Activated CD4-positive, alpha-beta T cell treated with anti-CD3 and anti-CD28 coated beads, Interleukin-2, Interleukin-6, amounts not matched to agents 100 ng/mL and 50 ng/mL, durations not matched to agents 16 hours and 8 hours (primary cell): ENCODE data around the gene SRGAP3.
"Not testable (repeated sequence)": the region's sequence is repeated elsewhere in the genome, so short reads cannot be mapped to it uniquely, and the experiment has no call there.

Experiments
- DNase-seq: peaks from one replicate; pipeline ENCODE4 v3.0.0-alpha.2; 2020

Gene SRGAP3

GRCh38 chr3:9108876-9109567 lies 140.4 kb downstream of the SRGAP3 start:
- no peak for DNase-seq

- DNase-seq, result no peak
Measured at GRCh38 chr3:9107738-9108137, 141.7 kb downstream of the SRGAP3 start.

GRCh38 chr3:9105421-9105820 lies 144.0 kb downstream of the SRGAP3 start:
- DNase-seq, result no peak

- no peak for DNase-seq
Measured at GRCh38 chr3:9104121-9104520, 145.3 kb downstream of the SRGAP3 start.

GRCh38 chr3:9102240-9102981 lies 147.0 kb downstream of the SRGAP3 start:
- DNase-seq, result no peak

GRCh38 chr3:9101286-9101685 lies 148.2 kb downstream of the SRGAP3 start:
- DNase-seq, result no peak

- no peak for DNase-seq
Measured at GRCh38 chr3:9100513-9100894, 148.9 kb downstream of the SRGAP3 start.

- no peak for DNase-seq
Measured at GRCh38 chr3:9099702-9100512, 149.5 kb downstream of the SRGAP3 start.

- no peak for DNase-seq
Measured at GRCh38 chr3:9098716-9099675, 150.4 kb downstream of the SRGAP3 start.

- DNase-seq, result no peak
Measured at GRCh38 chr3:9097495-9097894, 152.0 kb downstream of the SRGAP3 start.

- no peak for DNase-seq
Measured at GRCh38 chr3:9091486-9092235, 157.8 kb downstream of the SRGAP3 start.

- no peak for DNase-seq
Measured at GRCh38 chr3:9088441-9089353, 160.7 kb downstream of the SRGAP3 start.

- no peak for DNase-seq
Measured at GRCh38 chr3:9087831-9088413, 161.5 kb downstream of the SRGAP3 start.

- DNase-seq, result not testable (repeated sequence)
Measured at GRCh38 chr3:9085428-9085827, 164.0 kb downstream of the SRGAP3 start.

GRCh38 chr3:9081184-9081818 lies 168.1 kb downstream of the SRGAP3 start:
- no peak for DNase-seq

- DNase-seq, result peak; percentile 5
Measured at GRCh38 chr3:9080163-9080562, 169.3 kb downstream of the SRGAP3 start.

- no peak for DNase-seq
Measured at GRCh38 chr3:9079676-9080075, 169.8 kb downstream of the SRGAP3 start.

GRCh38 chr3:9078561-9079240 lies 170.7 kb downstream of the SRGAP3 start:
- DNase-seq, result peak; percentile 12

GRCh38 chr3:9077029-9077428 lies 172.4 kb downstream of the SRGAP3 start:
- no peak for DNase-seq
